Ectodermal cell (in vitro differentiated cells): ENCODE data around the gene NR6A1.

ENCODE experiments used
- H3K27ac ChIP-seq: 2 replicates; pipeline ENCODE4 v1.7.0; 2013; ENCODE audit warnings: mild to moderate bottlenecking, low read depth, low read length; ENCODE audit not compliant: insufficient read depth, poor library complexity, severe bottlenecking
- H3K27me3 ChIP-seq: 2 replicates; pipeline ENCODE4 v1.7.0; 2013; ENCODE audit warnings: mild to moderate bottlenecking, low read length; ENCODE audit not compliant: insufficient read depth, control insufficient read depth, poor library complexity, severe bottlenecking
- H3K36me3 ChIP-seq: one replicate; pipeline ENCODE4 v1.7.0; 2013; ENCODE audit warnings: low read length; ENCODE audit not compliant: control insufficient read depth, insufficient read depth
- H3K4me1 ChIP-seq: one replicate; pipeline ENCODE4 v1.7.0; 2013; ENCODE audit warnings: low read length; ENCODE audit not compliant: control insufficient read depth, insufficient read depth
- H3K4me3 ChIP-seq: 2 replicates; pipeline ENCODE4 v1.7.0; 2013; ENCODE audit warnings: low read depth, low read length, control low read depth; ENCODE audit not compliant: insufficient read depth
- H3K9me3 ChIP-seq: 2 replicates; pipeline ENCODE4 v1.7.0; 2013; ENCODE audit warnings: mild to moderate bottlenecking, low read length, moderate library complexity; ENCODE audit not compliant: control insufficient read depth
- WGBS, 2 experiments: methylation state at CpG; one replicate each; pipeline ENCODE4 v1.1.7; 2013; ENCODE audit warnings: missing lambda C conversion rate in 2 of 2; 5-methylcytosine and 5-hydroxymethylcytosine counted together

The NR6A1 gene

GRCh38 chr9:124500796-124501611 is 270.1 kb downstream of the NR6A1 start:
- H3K36me3 ChIP-seq = no peaks in the 10 kb centered on the region
- peaks cover 54% of the 10 kb centered on the region for H3K27me3 ChIP-seq
- H3K27ac ChIP-seq = no peak overlapping the region
- WGBS, 2 experiments = 75 to 77% methylated on average over 12 of the region's 12 CpGs
- H3K4me1 ChIP-seq = peaks cover 10% of the 10 kb centered on the region
- no peak overlapping the region for H3K4me3 ChIP-seq
- no peaks in the 10 kb centered on the region for H3K9me3 ChIP-seq

GRCh38 chr9:124500028-124500795 is 270.9 kb downstream of the NR6A1 start:
- no peak overlapping the region for H3K27ac ChIP-seq
- H3K36me3 ChIP-seq = no peaks in the 10 kb centered on the region
- H3K27me3 ChIP-seq = peaks cover 46% of the 10 kb centered on the region
- H3K4me3 ChIP-seq = no peak overlapping the region
- H3K4me1 ChIP-seq = peaks cover 10% of the 10 kb centered on the region
- WGBS, 2 experiments = 93 to 94% methylated on average over 40 of the region's 40 CpGs
- no peaks in the 10 kb centered on the region for H3K9me3 ChIP-seq

- Histone ChIP-seq H3K4me1 (peaks cover 14% of the 10 kb centered on the region), H3K36me3 (no peaks in the 10 kb centered on the region), H3K9me3 (no peaks in the 10 kb centered on the region), H3K27ac (no peak overlapping the region), H3K4me3 (no peak overlapping the region), H3K27me3 (peaks cover 36% of the 10 kb centered on the region)
- 89 to 93% methylated on average over 3 of the region's 3 CpGs for WGBS, 2 experiments
Observed at GRCh38 chr9:124499216-124499615, 271.9 kb downstream of the NR6A1 start.

- H3K27me3 ChIP-seq = peaks cover 30% of the 10 kb centered on the region
- H3K27ac ChIP-seq = no peak overlapping the region
- 84 to 88% methylated on average over 15 of the region's 15 CpGs for WGBS, 2 experiments
- H3K4me1 ChIP-seq = peaks cover 18% of the 10 kb centered on the region
- no peaks in the 10 kb centered on the region for H3K36me3 ChIP-seq
- H3K9me3 ChIP-seq = no peaks in the 10 kb centered on the region
- no peak overlapping the region for H3K4me3 ChIP-seq
Observed at GRCh38 chr9:124498499-124499146, 272.5 kb downstream of the NR6A1 start.

GRCh38 chr9:124498040-124498439 is 273.1 kb downstream of the NR6A1 start:
- Histone ChIP-seq H3K27me3 (peaks cover 24% of the 10 kb centered on the region), H3K36me3 (no peaks in the 10 kb centered on the region), H3K9me3 (no peaks in the 10 kb centered on the region), H3K4me3 (no peak overlapping the region), H3K27ac (no peak overlapping the region), H3K4me1 (peaks cover 23% of the 10 kb centered on the region)
- 78 to 79% methylated on average over 6 of the region's 6 CpGs for WGBS, 2 experiments

- no peak overlapping the region for H3K27ac ChIP-seq
- 92 to 94% methylated on average over 8 of the region's 8 CpGs for WGBS, 2 experiments
- H3K27me3 ChIP-seq = peaks cover 18% of the 10 kb centered on the region
- no peak overlapping the region for H3K4me3 ChIP-seq
- no peaks in the 10 kb centered on the region for H3K9me3 ChIP-seq
- H3K4me1 ChIP-seq = peaks cover 26% of the 10 kb centered on the region
- no peaks in the 10 kb centered on the region for H3K36me3 ChIP-seq
Observed at GRCh38 chr9:124497441-124497840, 273.7 kb downstream of the NR6A1 start.

GRCh38 chr9:124496463-124496862 is 274.6 kb downstream of the NR6A1 start:
- Histone ChIP-seq H3K36me3 (no peaks in the 10 kb centered on the region), H3K27me3 (peaks cover 9% of the 10 kb centered on the region), H3K9me3 (no peaks in the 10 kb centered on the region), H3K4me1 (peaks cover 26% of the 10 kb centered on the region), H3K4me3 (no peak overlapping the region), H3K27ac (no peak overlapping the region)
- WGBS, 2 experiments = 86 to 89% methylated on average over 15 of the region's 15 CpGs

GRCh38 chr9:124496075-124496449 is 275.0 kb downstream of the NR6A1 start:
- Histone ChIP-seq H3K36me3 (no peaks in the 10 kb centered on the region), H3K9me3 (no peaks in the 10 kb centered on the region), H3K27me3 (peaks cover 5% of the 10 kb centered on the region), H3K4me1 (peaks cover 26% of the 10 kb centered on the region), H3K4me3 (no peak overlapping the region), H3K27ac (no peak overlapping the region)
- WGBS, 2 experiments = 78 to 83% methylated on average over 3 of the region's 3 CpGs

GRCh38 chr9:124495126-124496074 is 275.7 kb downstream of the NR6A1 start:
- 93 to 94% methylated on average over 31 of the region's 31 CpGs for WGBS, 2 experiments
- no peak overlapping the region for H3K4me3 ChIP-seq
- no peaks in the 10 kb centered on the region for H3K9me3 ChIP-seq
- no peaks in the 10 kb centered on the region for H3K36me3 ChIP-seq
- peaks cover 26% of the 10 kb centered on the region for H3K4me1 ChIP-seq
- no peak overlapping the region for H3K27ac ChIP-seq
- H3K27me3 ChIP-seq = no peaks in the 10 kb centered on the region
